Measurements from ENCODE around the gene CLEC10A.

DNA sequence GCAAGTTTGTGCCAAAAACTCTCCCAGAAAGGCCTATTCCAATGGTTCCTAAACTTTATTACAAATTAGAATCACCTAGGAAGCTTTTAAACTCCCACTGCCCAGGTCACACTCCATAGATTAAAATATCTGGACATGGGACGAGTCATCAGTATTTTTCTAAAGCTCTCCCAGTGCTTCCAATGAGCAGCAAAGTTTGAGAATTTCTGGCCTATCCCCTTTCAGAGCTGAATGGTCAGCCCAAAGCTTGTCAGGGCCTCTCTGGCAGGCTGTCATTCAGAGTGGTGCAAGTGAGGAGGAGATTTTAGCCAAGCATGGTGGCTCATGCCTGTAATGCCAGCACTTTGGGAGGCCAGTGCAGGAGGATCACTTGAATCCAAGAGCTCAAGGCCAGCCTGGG, 54.8 kb downstream of the CLEC10A start:
- TF ChIP-seq, protein P1, sequence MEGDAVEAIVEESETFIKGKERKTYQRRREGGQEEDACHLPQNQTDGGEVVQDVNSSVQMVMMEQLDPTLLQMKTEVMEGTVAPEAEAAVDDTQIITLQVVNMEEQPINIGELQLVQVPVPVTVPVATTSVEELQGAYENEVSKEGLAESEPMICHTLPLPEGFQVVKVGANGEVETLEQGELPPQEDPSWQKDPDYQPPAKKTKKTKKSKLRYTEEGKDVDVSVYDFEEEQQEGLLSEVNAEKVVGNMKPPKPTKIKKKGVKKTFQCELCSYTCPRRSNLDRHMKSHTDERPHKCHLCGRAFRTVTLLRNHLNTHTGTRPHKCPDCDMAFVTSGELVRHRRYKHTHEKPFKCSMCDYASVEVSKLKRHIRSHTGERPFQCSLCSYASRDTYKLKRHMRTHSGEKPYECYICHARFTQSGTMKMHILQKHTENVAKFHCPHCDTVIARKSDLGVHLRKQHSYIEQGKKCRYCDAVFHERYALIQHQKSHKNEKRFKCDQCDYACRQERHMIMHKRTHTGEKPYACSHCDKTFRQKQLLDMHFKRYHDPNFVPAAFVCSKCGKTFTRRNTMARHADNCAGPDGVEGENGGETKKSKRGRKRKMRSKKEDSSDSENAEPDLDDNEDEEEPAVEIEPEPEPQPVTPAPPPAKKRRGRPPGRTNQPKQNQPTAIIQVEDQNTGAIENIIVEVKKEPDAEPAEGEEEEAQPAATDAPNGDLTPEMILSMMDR (IDR thresholded peaks at IDR 0.05) = no peak
- TF ChIP-seq POLR2A (IDR thresholded peaks at IDR 0.05) (no peak), POLR2AphosphoS5 (IDR thresholded peaks at IDR 0.05) (no peak)
